Mesendoderm (in vitro differentiated cells): ENCODE data around the gene AFDN.

Source experiments
- DNase-seq: peaks from one replicate; pipeline ENCODE4 v3.0.0; 2013
- H2AK5ac ChIP-seq: 2 replicates; pipeline ENCODE4 v1.6.1; 2013; ENCODE audit warnings: low read length, inconsistent platforms
- H2BK120ac ChIP-seq: 2 replicates; pipeline ENCODE4 v1.6.1; 2013; ENCODE audit warnings: low read depth, mild to moderate bottlenecking, low read length, moderate library complexity, mixed read lengths
- H2BK15ac ChIP-seq: replicated peaks from 2 replicates; pipeline ENCODE4 v1.6.1; 2013; ENCODE audit warnings: low read depth, mild to moderate bottlenecking, moderate library complexity
- H2BK5ac ChIP-seq: 2 replicates; pipeline ENCODE4 v1.6.1; 2013; ENCODE audit warnings: low read length, inconsistent platforms
- H3K18ac ChIP-seq: 2 replicates; pipeline ENCODE4 v1.6.1; 2013; ENCODE audit warnings: mild to moderate bottlenecking, low read length, mixed read lengths
- H3K23ac ChIP-seq: one replicate; pipeline ENCODE4 v1.6.1; 2013; ENCODE audit warnings: low read length
- H3K27ac ChIP-seq: 2 replicates; pipeline ENCODE4 v1.5.1; 2013; ENCODE audit warnings: low read depth, mild to moderate bottlenecking, inconsistent platforms, low read length, moderate library complexity
- H3K27me3 ChIP-seq: 2 replicates; pipeline ENCODE4 v1.6.1; 2013; ENCODE audit warnings: low read length, control low read depth, mild to moderate bottlenecking, inconsistent platforms; ENCODE audit not compliant: insufficient read depth, poor library complexity
- H3K36me3 ChIP-seq: 2 replicates; pipeline ENCODE4 v1.6.1; 2013; ENCODE audit warnings: low read length, inconsistent platforms; ENCODE audit not compliant: control insufficient read depth, insufficient read depth
- H3K4ac ChIP-seq: one replicate; pipeline ENCODE4 v1.6.1; 2013; ENCODE audit warnings: low read depth, mild to moderate bottlenecking, low read length, moderate library complexity
- H3K4me1 ChIP-seq: 2 replicates; pipeline ENCODE4 v1.6.1; 2013; ENCODE audit warnings: low read depth, low read length, inconsistent platforms; ENCODE audit not compliant: control insufficient read depth
- H3K4me2 ChIP-seq: 2 replicates; pipeline ENCODE4 v1.6.1; 2013; ENCODE audit warnings: low read length
- H3K4me3 ChIP-seq: 2 replicates; pipeline ENCODE4 v1.5.1; 2013; ENCODE audit warnings: mild to moderate bottlenecking, low read length
- H3K56ac ChIP-seq: one replicate; pipeline ENCODE4 v1.6.1; 2013; ENCODE audit warnings: low read length
- H3K79me1 ChIP-seq: 2 replicates; pipeline ENCODE4 v1.6.1; 2013; ENCODE audit warnings: low read length, inconsistent platforms
- H3K79me2 ChIP-seq: 2 replicates; pipeline ENCODE4 v1.6.1; 2013; ENCODE audit warnings: mild to moderate bottlenecking, low read length; ENCODE audit not compliant: control insufficient read depth, insufficient read depth
- H3K9ac ChIP-seq: 2 replicates; pipeline ENCODE4 v1.6.1; 2013; ENCODE audit warnings: low read length, inconsistent platforms
- H4K5ac ChIP-seq: one replicate; pipeline ENCODE4 v1.6.1; 2013; ENCODE audit warnings: low read length
- H4K8ac ChIP-seq: one replicate; pipeline ENCODE4 v1.6.1; 2013; ENCODE audit warnings: low read depth, mild to moderate bottlenecking, control low read depth, low read length, moderate library complexity
- WGBS: extraction: QIAGEN DNeasy Blood & Tissue Kit; methylation state at CpG from one replicate; pipeline ENCODE4 v1.1.7; 2013; ENCODE audit warnings: low lambda C conversion rate, missing lambda C conversion rate; ENCODE audit not compliant: insufficient coverage; ENCODE audit errors: extremely low coverage; 5-methylcytosine and 5-hydroxymethylcytosine counted together

Gene AFDN

DNA sequence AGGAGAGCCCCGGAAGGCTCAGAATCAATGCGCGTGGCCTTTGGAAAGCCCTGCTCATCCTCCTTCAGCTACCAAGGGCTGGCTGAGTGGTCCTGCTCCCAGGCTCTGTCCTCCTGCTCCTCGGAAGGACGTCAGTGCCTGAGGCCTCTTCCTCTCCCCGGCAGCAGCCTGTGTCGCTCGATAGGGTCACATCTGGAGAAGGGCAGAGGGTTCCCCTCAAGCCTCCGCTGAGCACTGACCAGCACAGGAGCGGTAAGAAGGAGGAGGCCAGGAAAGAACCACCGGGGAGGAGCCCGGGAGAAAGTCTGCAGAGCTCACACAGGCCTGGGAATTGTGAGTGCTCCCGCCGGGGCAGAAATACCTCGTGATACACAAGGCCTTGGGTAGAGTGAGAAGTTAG, 192.0 kb downstream of the AFDN start:
- no peaks in the 10 kb centered on the region for H3K79me2 ChIP-seq
- no peak overlapping the region for H2AK5ac ChIP-seq
- no peak overlapping the region for H3K4me2 ChIP-seq
- H3K56ac ChIP-seq = no peak overlapping the region
- DNase-seq = no peak
- no peaks in the 10 kb centered on the region for H3K4me1 ChIP-seq
- no peak overlapping the region for H4K5ac ChIP-seq
- H3K27me3 ChIP-seq = no peaks in the 10 kb centered on the region
- no peak overlapping the region for H2BK15ac ChIP-seq
- no peak overlapping the region for H3K4me3 ChIP-seq
- no peak overlapping the region for H4K8ac ChIP-seq
- WGBS = no CpG with 5 or more reads among the region's 15 CpGs
- H3K36me3 ChIP-seq = no peaks in the 10 kb centered on the region
- H3K18ac ChIP-seq = no peak overlapping the region
- H3K4ac ChIP-seq = no peak overlapping the region
- no peak overlapping the region for H2BK120ac ChIP-seq
- no peaks in the 10 kb centered on the region for H3K79me1 ChIP-seq
- no peak overlapping the region for H3K23ac ChIP-seq
- no peak overlapping the region for H3K27ac ChIP-seq
- no peak overlapping the region for H3K9ac ChIP-seq
- H2BK5ac ChIP-seq = no peak overlapping the region

GRCh38 chr6:168020242-168020641, 193.5 kb downstream of the AFDN start:
- WGBS = no CpG with 5 or more reads among the region's 8 CpGs
- no peak overlapping the region for H3K56ac ChIP-seq
- H3K23ac ChIP-seq = no peak overlapping the region

GRCh38 chr6:168021581-168021980, 194.9 kb downstream of the AFDN start:
- no peaks in the 10 kb centered on the region for H3K27me3 ChIP-seq
- no peak overlapping the region for H4K5ac ChIP-seq
- no peak overlapping the region for H2BK120ac ChIP-seq
- H3K56ac ChIP-seq = no peak overlapping the region
- H3K23ac ChIP-seq = no peak overlapping the region
- no peaks in the 10 kb centered on the region for H3K79me2 ChIP-seq
- H3K36me3 ChIP-seq = no peaks in the 10 kb centered on the region
- H2BK5ac ChIP-seq = no peak overlapping the region
- H3K4me2 ChIP-seq = no peak overlapping the region
- H3K4ac ChIP-seq = no peak overlapping the region
- H3K18ac ChIP-seq = no peak overlapping the region
- no peak overlapping the region for H2AK5ac ChIP-seq
- H3K9ac ChIP-seq = no peak overlapping the region
- H3K27ac ChIP-seq = no peak overlapping the region
- H4K8ac ChIP-seq = no peak overlapping the region
- H2BK15ac ChIP-seq = no peak overlapping the region
- no peak for DNase-seq
- no peaks in the 10 kb centered on the region for H3K4me1 ChIP-seq
- H3K4me3 ChIP-seq = no peak overlapping the region
- no peaks in the 10 kb centered on the region for H3K79me1 ChIP-seq
- WGBS = no CpG with 5 or more reads among the region's 5 CpGs

More at GRCh38 chr6:168020242-168020641, 193.5 kb downstream of the AFDN start:
- no peak overlapping the region for H3K4me3 ChIP-seq
- H3K79me1 ChIP-seq = no peaks in the 10 kb centered on the region
- no peaks in the 10 kb centered on the region for H3K4me1 ChIP-seq
- no peak overlapping the region for H4K5ac ChIP-seq
- no peak overlapping the region for H3K4me2 ChIP-seq
- no peak overlapping the region for H3K18ac ChIP-seq
- no peaks in the 10 kb centered on the region for H3K27me3 ChIP-seq
- H3K36me3 ChIP-seq = no peaks in the 10 kb centered on the region
- no peak overlapping the region for H3K9ac ChIP-seq
- no peak overlapping the region for H2BK5ac ChIP-seq
- H2BK120ac ChIP-seq = no peak overlapping the region
- no peak overlapping the region for H3K27ac ChIP-seq
- H3K4ac ChIP-seq = no peak overlapping the region
- H2AK5ac ChIP-seq = no peak overlapping the region
- no peaks in the 10 kb centered on the region for H3K79me2 ChIP-seq
- no peak overlapping the region for H2BK15ac ChIP-seq
- no peak overlapping the region for H4K8ac ChIP-seq
- DNase-seq = no peak
